ENCODE results near the gene DAPK1.
A peak's percentile ranks its signal among the peaks of the same experiment; 100 is the strongest.
"Not testable (repeated sequence)": the region's sequence is repeated elsewhere in the genome, so short reads cannot be mapped to it uniquely, and the experiment has no call there.

The DAPK1 gene

GRCh38 chr9:87498811-87499360 lies 1.2 kb downstream of the DAPK1 start:
- FAIRE-seq: no peak

- FAIRE-seq: peak; percentile 45
These were observed 1.9 kb downstream of the DAPK1 start for GRCh38 chr9:87499424-87500017.

- peak; percentile 68 for FAIRE-seq
These were observed 3.0 kb downstream of the DAPK1 start for GRCh38 chr9:87500491-87501270.

GRCh38 chr9:87501271-87501656 lies 3.6 kb downstream of the DAPK1 start:
- FAIRE-seq: not testable (repeated sequence)

- no peak for FAIRE-seq
These were observed 4.1 kb downstream of the DAPK1 start for GRCh38 chr9:87501806-87502205.

- no peak for FAIRE-seq
These were observed 4.9 kb downstream of the DAPK1 start for GRCh38 chr9:87502391-87503221.

GRCh38 chr9:87503430-87503829 lies 5.8 kb downstream of the DAPK1 start:
- FAIRE-seq: no peak

GRCh38 chr9:87503927-87504326 lies 6.3 kb downstream of the DAPK1 start:
- no peak for FAIRE-seq

GRCh38 chr9:87504938-87505337 lies 7.3 kb downstream of the DAPK1 start:
- FAIRE-seq: no peak

- no peak for FAIRE-seq
These were observed 8.4 kb downstream of the DAPK1 start for GRCh38 chr9:87505869-87506678.

GRCh38 chr9:87507576-87507975 lies 9.9 kb downstream of the DAPK1 start:
- FAIRE-seq: no peak

GRCh38 chr9:87510252-87510683 lies 12.6 kb downstream of the DAPK1 start:
- FAIRE-seq: no peak

GRCh38 chr9:87512311-87512710 lies 14.6 kb downstream of the DAPK1 start:
- FAIRE-seq: no peak

- no peak for FAIRE-seq
These were observed 15.5 kb downstream of the DAPK1 start for GRCh38 chr9:87513161-87513560.

GRCh38 chr9:87513880-87514535 lies 16.3 kb downstream of the DAPK1 start:
- FAIRE-seq: no peak

GRCh38 chr9:87515006-87515405 lies 17.3 kb downstream of the DAPK1 start:
- no peak for FAIRE-seq

- no peak for FAIRE-seq
These were observed 18.0 kb downstream of the DAPK1 start for GRCh38 chr9:87515588-87516221.

- no peak for FAIRE-seq
These were observed 18.7 kb downstream of the DAPK1 start for GRCh38 chr9:87516222-87516925.

GRCh38 chr9:87516926-87517290 lies 19.2 kb downstream of the DAPK1 start:
- FAIRE-seq: no peak

- no peak for FAIRE-seq
These were observed 20.1 kb downstream of the DAPK1 start for GRCh38 chr9:87517732-87518131.
